GM12875 (cell line): Measurements from ENCODE around the gene TSHB.

Experiments
- H3K4me3 ChIP-seq: one replicate; pipeline ENCODE4 v1.5.1; 2011; ENCODE audit warnings: low read depth, low read length, control low read depth
- TF ChIP-seq, protein P1 (sequence below): IDR thresholded peaks from 2 replicates; pipeline ENCODE4 v1.5.1; 2011; ENCODE audit warnings: low read depth, mild to moderate bottlenecking, control low read depth, inconsistent platforms, low read length, moderate library complexity, borderline replicate concordance; ENCODE audit not compliant: insufficient read depth

Gene TSHB

DNA sequence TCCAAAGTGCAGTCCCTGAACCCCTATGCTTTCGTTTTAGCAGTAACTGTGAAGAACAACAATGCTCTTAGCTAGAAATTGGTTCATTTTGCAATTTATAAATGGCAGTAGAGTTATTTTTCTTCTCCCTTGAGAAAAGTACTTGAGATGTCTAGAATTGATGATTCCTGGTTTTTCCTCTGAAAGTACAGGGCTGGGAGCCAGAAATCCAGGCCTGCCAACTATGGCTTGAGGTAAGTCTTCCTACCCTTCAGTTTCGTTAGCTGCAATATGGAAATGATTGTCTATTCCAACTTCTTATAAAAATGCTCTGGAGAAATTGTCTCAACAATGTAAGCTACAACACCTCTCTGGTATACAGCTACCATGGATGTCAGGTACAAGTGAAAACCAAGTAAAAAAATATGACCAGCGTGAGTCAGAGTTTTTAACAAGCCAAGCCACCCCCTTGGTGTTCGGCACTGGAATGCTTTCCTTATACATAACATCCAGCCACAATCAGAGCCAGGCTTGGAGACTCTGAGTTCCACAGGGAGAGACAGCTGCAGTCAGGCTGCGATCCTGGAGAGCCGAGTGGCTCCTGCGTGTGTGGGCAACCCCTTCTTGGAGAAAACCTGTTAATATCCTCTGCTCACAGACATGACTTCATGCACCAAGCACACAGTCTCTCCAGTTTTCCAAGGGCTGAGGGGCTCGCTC lies 37.7 kb downstream of the TSHB start:
- TF ChIP-seq, protein P1, sequence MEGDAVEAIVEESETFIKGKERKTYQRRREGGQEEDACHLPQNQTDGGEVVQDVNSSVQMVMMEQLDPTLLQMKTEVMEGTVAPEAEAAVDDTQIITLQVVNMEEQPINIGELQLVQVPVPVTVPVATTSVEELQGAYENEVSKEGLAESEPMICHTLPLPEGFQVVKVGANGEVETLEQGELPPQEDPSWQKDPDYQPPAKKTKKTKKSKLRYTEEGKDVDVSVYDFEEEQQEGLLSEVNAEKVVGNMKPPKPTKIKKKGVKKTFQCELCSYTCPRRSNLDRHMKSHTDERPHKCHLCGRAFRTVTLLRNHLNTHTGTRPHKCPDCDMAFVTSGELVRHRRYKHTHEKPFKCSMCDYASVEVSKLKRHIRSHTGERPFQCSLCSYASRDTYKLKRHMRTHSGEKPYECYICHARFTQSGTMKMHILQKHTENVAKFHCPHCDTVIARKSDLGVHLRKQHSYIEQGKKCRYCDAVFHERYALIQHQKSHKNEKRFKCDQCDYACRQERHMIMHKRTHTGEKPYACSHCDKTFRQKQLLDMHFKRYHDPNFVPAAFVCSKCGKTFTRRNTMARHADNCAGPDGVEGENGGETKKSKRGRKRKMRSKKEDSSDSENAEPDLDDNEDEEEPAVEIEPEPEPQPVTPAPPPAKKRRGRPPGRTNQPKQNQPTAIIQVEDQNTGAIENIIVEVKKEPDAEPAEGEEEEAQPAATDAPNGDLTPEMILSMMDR: no peak
- H3K4me3 ChIP-seq: no peak overlapping the region

DNA sequence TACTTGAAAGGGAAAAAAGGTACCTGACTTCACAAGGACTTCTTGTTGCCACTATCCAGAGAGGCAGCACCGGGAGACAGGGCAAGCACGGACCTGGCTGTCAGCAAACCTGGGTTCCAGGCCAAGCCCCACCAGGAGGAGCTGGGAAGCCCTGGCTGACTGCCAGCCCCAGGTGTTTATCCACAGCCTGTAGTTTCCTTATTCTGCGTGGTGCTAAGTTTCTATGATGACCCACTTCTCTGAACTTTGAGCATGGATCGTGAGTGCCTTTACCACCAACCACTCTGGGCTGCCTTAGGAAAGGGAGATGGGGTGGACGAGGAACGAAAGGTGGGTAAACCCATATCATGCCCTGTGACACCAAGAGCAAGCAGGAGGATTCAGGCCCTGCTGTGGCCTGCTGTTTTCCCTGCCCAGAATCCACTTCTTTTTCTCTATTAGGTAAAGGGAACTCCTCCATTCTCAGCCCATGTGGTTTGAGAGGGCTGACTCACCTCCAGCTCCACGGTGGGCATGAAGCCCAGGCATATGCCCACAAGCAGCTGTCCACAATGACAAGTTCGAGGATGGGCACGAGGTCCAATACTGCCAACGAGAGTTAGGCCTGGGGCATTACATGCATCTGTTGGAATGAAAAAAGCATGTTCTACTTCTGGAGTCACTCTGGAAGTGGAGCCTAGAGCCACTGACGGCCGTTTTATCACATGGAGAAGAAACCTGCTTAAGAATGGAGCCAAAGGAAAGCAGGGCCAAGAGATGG lies 39.4 kb downstream of the TSHB start:
- TF ChIP-seq, protein P1: no peak
- no peak overlapping the region for H3K4me3 ChIP-seq

DNA sequence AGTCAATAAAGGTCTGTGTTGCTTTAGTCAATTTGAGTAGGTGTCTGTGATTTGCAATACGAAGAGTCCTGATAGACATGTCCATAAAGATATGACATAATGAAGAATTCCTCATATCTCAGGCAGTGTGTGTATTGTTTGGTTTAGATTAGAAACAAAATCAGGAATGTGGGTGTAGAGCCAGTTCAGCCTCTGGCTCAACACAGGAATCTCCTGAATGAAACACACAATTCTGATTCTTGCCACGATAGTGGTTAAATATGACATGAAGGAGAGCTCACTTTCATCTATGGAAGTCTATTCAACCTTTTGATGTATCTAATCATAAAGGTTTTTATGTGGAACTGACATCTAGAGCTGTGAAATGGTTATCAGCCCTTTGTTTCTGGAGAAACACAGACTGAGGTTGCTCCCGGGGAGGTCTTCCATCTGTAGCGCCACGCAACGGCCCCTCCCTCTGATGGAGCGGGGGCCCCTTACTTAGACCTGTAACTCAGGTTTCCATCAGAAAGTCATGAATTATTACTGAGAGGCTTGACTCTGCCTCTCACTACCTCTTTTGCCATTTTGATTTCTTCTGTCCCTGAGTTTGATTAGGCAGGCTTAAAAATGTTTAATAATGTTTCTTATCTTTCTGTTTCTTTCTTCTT lies 40.2 kb downstream of the TSHB start:
- H3K4me3 ChIP-seq: no peak overlapping the region
- TF ChIP-seq, protein P1: no peak

DNA sequence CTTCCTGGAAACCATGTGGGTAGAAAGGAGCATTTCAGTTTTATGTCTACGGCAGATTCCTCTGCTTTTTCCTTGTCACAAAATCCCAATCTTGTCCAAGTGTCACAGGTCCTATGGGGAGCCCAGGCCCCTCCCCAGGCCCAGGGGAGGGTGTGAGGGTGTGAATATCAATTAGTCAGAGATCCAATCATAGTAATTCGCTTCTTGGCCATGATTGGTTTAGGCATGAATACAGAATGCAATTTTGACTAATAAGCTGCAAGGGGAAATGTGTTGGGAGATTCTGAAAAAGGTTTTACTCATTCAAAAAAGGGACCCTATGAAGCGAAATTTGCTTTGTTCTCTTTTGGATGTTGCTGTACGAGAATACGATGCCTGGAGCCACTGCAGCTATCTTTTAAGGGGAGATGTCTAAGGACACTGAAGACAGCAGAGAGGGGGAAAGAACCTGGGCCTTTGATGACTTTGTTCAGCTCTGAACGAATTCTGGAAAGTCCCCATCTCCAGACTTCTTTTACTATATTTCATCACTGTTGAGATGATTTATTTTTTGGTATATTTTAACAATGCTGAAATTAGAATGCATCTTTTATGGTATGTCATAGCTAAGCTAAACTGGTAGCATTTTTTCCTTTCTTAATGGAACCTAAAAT lies 41.5 kb downstream of the TSHB start:
- TF ChIP-seq, protein P1: no peak
- no peak overlapping the region for H3K4me3 ChIP-seq

DNA sequence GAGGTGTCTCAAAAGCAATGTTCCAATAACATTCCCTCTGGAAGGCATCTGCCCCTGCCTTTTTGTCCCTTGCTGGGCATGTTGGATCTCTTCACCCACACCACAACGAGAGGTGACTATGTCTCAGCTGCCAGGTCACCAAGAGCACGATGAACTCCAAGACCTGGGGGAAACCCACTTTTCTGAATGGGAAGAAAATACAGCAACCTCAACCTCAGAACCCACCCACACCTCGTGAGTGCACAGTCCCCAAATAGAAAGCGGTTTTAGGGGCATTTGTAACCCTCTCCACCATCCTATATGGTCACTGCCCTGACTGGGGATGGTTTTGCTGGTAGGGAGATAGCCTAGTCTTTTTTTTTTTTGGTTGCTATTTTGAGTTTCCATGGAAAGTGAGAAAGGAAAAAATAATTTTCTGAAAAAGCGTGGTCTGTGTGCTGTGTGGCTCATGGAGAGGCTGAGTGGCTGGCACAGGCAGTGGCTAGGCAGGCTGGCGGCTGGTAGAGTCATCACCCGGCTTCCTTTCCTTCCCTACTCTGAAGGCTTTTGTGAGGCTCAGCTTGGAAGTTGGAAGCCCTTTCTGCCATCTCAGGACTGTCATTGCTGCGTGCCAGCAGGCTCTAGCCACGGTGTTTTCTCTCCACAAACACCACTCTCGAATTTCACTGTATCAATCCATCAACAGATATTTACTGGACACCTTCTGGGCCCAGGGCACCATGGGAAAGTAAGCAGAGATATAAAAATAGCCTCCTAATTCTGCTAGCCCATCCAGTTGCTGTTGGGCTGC lies 43.9 kb downstream of the TSHB start:
- H3K4me3 ChIP-seq: no peak overlapping the region
- TF ChIP-seq, protein P1: no peak

DNA sequence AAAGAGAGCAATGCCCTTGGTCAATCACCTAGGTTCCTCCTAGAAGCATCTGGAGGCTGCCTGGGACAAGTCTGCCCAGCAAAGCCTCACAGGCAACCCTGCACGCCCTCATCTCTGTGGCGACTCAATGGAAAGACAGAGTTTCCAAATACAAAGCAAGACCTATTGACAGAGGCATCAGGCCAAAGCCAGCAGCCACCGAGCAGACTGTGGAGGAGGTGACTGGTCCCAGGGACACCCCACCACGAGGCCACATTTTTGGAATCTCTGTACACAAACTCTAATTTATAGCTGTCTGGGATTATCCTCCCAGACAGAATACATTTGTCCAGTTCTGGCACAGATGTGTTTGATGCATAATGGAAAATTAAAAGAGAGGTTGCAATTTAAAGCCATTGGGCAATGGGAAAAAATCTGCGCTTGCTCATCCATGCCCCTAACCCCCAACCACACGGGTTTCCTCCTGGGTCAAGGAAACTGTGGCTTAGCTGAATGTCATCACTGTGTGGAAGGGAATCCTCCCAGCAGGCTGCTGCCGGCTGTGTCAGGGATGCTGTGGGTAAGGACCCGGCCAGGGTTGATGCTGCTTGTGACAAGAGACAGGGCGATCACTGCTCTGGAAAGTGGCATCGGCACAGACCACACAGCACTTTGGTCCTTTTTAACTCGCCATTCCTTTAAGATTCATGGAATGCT lies 45.4 kb downstream of the TSHB start:
- TF ChIP-seq, protein P1: no peak
- no peak overlapping the region for H3K4me3 ChIP-seq
